GM19328 (cell line): ENCODE data around the gene HCFC1.
"Not testable (repeated sequence)": the region's sequence is repeated elsewhere in the genome, so short reads cannot be mapped to it uniquely, and the experiment has no call there.

ENCODE experiments used
- ATAC-seq: cut with Tn5 transposase; IDR thresholded peaks from one replicate; pipeline ENCODE4 v1.9.1; 2021; ENCODE audit warnings: mild to moderate bottlenecking, moderate library complexity; ENCODE audit not compliant: unreplicated experiment

HCFC1 gene

GRCh38 chrX:154010330-154011087, 38.9 kb upstream of the HCFC1 start:
- ATAC-seq = no peak

GRCh38 chrX:154008521-154008920, 36.9 kb upstream of the HCFC1 start:
- no peak for ATAC-seq

- no peak for ATAC-seq
Measured at GRCh38 chrX:154006947-154007346, 35.3 kb upstream of the HCFC1 start.

GRCh38 chrX:154004315-154004714, 32.7 kb upstream of the HCFC1 start:
- no peak for ATAC-seq

- ATAC-seq = no peak
Measured at GRCh38 chrX:154002215-154002719, 30.6 kb upstream of the HCFC1 start.

GRCh38 chrX:154000051-154000450, 28.4 kb upstream of the HCFC1 start:
- no peak for ATAC-seq

- no peak for ATAC-seq
Measured at GRCh38 chrX:153999359-154000037, 27.9 kb upstream of the HCFC1 start.

GRCh38 chrX:153995504-153995903, 23.9 kb upstream of the HCFC1 start:
- ATAC-seq = no peak

- not testable (repeated sequence) for ATAC-seq
Measured at GRCh38 chrX:153994398-153994797, 22.8 kb upstream of the HCFC1 start.

GRCh38 chrX:153993978-153994377, 22.4 kb upstream of the HCFC1 start:
- ATAC-seq = no peak

- ATAC-seq = no peak
Measured at GRCh38 chrX:153993079-153993478, 21.5 kb upstream of the HCFC1 start.

GRCh38 chrX:153992180-153992579, 20.6 kb upstream of the HCFC1 start:
- ATAC-seq = no peak

GRCh38 chrX:153991013-153991580, 19.5 kb upstream of the HCFC1 start:
- ATAC-seq = no peak

GRCh38 chrX:153989973-153990655, 18.5 kb upstream of the HCFC1 start:
- ATAC-seq = no peak

GRCh38 chrX:153988493-153988892, 16.9 kb upstream of the HCFC1 start:
- no peak for ATAC-seq

GRCh38 chrX:153984351-153985178, 12.9 kb upstream of the HCFC1 start:
- no peak for ATAC-seq

GRCh38 chrX:153983321-153983801, 11.7 kb upstream of the HCFC1 start:
- ATAC-seq = no peak

GRCh38 chrX:153981771-153982533, 10.3 kb upstream of the HCFC1 start:
- no peak for ATAC-seq

- no peak for ATAC-seq
Measured at GRCh38 chrX:153981231-153981630, 9.6 kb upstream of the HCFC1 start.

- ATAC-seq = not testable (repeated sequence)
Measured at GRCh38 chrX:153980394-153980793, 8.8 kb upstream of the HCFC1 start.
